T-cell (primary cell): ENCODE results near the gene ZNF628. TPM values are rescaled to one million over a fixed set of nuclear protein-coding genes. Genes with fewer than 3 reads are reported as not detected.

ENCODE experiments used
- total RNA-seq, 35 experiments: library from RNA in 6 of 35; stranded (reverse) in 6 of 35; fragments of 120-200 nt in 1 of 35; gene quantifications; one replicate each; pipeline versions ENCODE4 v1.2.1 to v1.2.4 and lab custom pipeline; 2013 to 2026

ZNF628 gene
- total RNA-seq, 5 donors from 2014 or later (not counting 1 experiment from before 2014, with no cell fraction given): 14.2 to 24.1 (median 16.2) TPM

Other genes with a start within 250 kb of the ZNF628 start
- gene TMEM86B, start 247.9 kb upstream of the ZNF628 start, total RNA-seq: 10 to 100 TPM; 10.6 to 22.4 (median 18.2) TPM
- 100 to 1,000 TPM; 173 to 208 (median 194) TPM for gene PPP6R1, start 217.6 kb upstream of the ZNF628 start, total RNA-seq
- gene HSPBP1, start 196.5 kb upstream of the ZNF628 start, total RNA-seq: 10 to 100 TPM; 16.8 to 27.6 (median 24.7) TPM
- gene BRSK1, start 192.6 kb upstream of the ZNF628 start, total RNA-seq: 1 to 10 TPM; 2.9 to 5.8 (median 3.9) TPM
- under 1 TPM in 1 of 5 donors, not detected in 4; 0.47 TPM for gene TMEM150B, start 151.3 kb upstream of the ZNF628 start, total RNA-seq
- 10 to 100 TPM; 24.4 to 71.8 (median 30.7) TPM for gene KMT5C, start 136.7 kb upstream of the ZNF628 start, total RNA-seq
- gene COX6B2, start 121.9 kb upstream of the ZNF628 start, total RNA-seq: under 1 TPM in 2 of 5 donors, not detected in 3; 0.12 to 0.51 TPM
- not detected for gene GARIN5B, start 113.4 kb upstream of the ZNF628 start, total RNA-seq
- gene IL11, start 106.2 kb upstream of the ZNF628 start, total RNA-seq: under 1 TPM in 2 of 5 donors, not detected in 3; 0.53 to 0.96 TPM
- gene TMEM190, start 99.8 kb upstream of the ZNF628 start, total RNA-seq: not detected
- gene TMEM238, start 92.3 kb upstream of the ZNF628 start, total RNA-seq: 10 to 100 TPM; 10.8 to 23.2 (median 20.0) TPM
- 1,000 to 10,000 TPM; 3,465 to 4,436 (median 4,286) TPM for gene RPL28, start 90.7 kb upstream of the ZNF628 start, total RNA-seq
- gene UBE2S, start 68.8 kb upstream of the ZNF628 start, total RNA-seq: 10 to 100 TPM; 27.5 to 75.2 (median 35.1) TPM
- not detected for gene SHISA7, start 33.3 kb upstream of the ZNF628 start, total RNA-seq
- gene ISOC2, start 15.0 kb upstream of the ZNF628 start, total RNA-seq: 10 to 100 TPM in 3 of 5 donors, 1 to 10 TPM in 2; 6.8 to 18.9 (median 14.7) TPM
- not detected for gene C19orf85, start 11.9 kb upstream of the ZNF628 start, total RNA-seq
- gene NAT14, start 8.6 kb downstream of the ZNF628 start, total RNA-seq: 10 to 100 TPM in 1 of 5 donors, 1 to 10 TPM in 4; 6.3 to 10.4 (median 8.1) TPM
- 1 to 10 TPM in 2 of 5 donors, under 1 TPM in 3; 0.38 to 1.3 (median 0.66) TPM for gene SSC5D, start 11.8 kb downstream of the ZNF628 start, total RNA-seq
- not detected for gene SBK2, start 60.5 kb downstream of the ZNF628 start, total RNA-seq
- not detected for gene SBK3, start 68.9 kb downstream of the ZNF628 start, total RNA-seq
- 10 to 100 TPM in 3 of 5 donors, 1 to 10 TPM in 2; 5.4 to 13.3 (median 10.0) TPM for gene ZNF579, start 104.2 kb downstream of the ZNF628 start, total RNA-seq
- 10 to 100 TPM in 4 of 5 donors, 1 to 10 TPM in 1; 9.8 to 27.7 (median 19.0) TPM for gene FIZ1, start 122.9 kb downstream of the ZNF628 start, total RNA-seq
- gene ZNF524, start 123.7 kb downstream of the ZNF628 start, total RNA-seq: 10 to 100 TPM; 14.9 to 42.2 (median 33.4) TPM
- gene ZNF865, start 129.0 kb downstream of the ZNF628 start, total RNA-seq: 10 to 100 TPM; 16.3 to 29.4 (median 27.3) TPM
- 10 to 100 TPM in 2 of 5 donors, 1 to 10 TPM in 3; 7.2 to 13.3 (median 8.2) TPM for gene ZNF784, start 147.9 kb downstream of the ZNF628 start, total RNA-seq
- 100 to 1,000 TPM in 2 of 5 donors, 10 to 100 TPM in 3; 44.6 to 116 (median 94.2) TPM for gene ZNF580, start 164.4 kb downstream of the ZNF628 start, total RNA-seq
- gene ZNF581, start 167.0 kb downstream of the ZNF628 start, total RNA-seq: 10 to 100 TPM; 26.4 to 38.7 (median 31.9) TPM
- gene CCDC106, start 171.6 kb downstream of the ZNF628 start, total RNA-seq: 1 to 10 TPM; 1.7 to 4.7 (median 3.8) TPM
- gene U2AF2, start 178.4 kb downstream of the ZNF628 start, total RNA-seq: 100 to 1,000 TPM; 254 to 310 (median 303) TPM
- 10 to 100 TPM; 32.6 to 75.2 (median 60.6) TPM for gene EPN1, start 198.6 kb downstream of the ZNF628 start, total RNA-seq